NCI-H2081 (cell line): ENCODE measurements around the gene ZNF674.
"Not testable (repeated sequence)": the region's sequence is repeated elsewhere in the genome, so short reads cannot be mapped to it uniquely, and the experiment has no call there.

ENCODE experiments used
- DNase-seq, 2 experiments: peaks; one replicate each; lab custom pipeline; 2025; lab: John Stamatoyannopoulos, UW

Gene ZNF674

GRCh38 chrX:46569621-46570020, 24.4 kb upstream of the ZNF674 start:
- no peak for DNase-seq

- DNase-seq = no peak
Observed at GRCh38 chrX:46567388-46567787, 22.2 kb upstream of the ZNF674 start.

GRCh38 chrX:46561824-46562657, 16.8 kb upstream of the ZNF674 start:
- DNase-seq = no peak

DNA sequence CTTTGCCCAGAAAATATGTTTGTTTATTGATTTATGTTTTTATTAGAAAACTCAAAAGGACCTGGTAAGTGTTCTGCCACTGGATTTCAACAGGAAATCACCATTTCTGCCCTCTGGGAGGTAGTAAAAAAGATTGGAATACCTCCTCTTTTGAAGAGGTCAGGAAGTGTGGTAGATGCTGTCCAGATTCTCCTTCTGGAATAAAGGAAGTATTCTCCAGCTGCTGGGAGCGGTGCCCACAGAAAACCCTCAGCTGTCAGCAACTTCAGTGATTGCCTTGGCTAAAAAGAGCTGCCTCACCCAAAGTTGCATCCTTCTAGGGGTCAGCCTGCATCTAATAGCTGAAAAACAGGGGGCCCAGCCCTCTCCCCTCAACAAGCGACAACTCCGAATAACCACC, 13.8 kb upstream of the ZNF674 start:
- no peak for DNase-seq

DNA sequence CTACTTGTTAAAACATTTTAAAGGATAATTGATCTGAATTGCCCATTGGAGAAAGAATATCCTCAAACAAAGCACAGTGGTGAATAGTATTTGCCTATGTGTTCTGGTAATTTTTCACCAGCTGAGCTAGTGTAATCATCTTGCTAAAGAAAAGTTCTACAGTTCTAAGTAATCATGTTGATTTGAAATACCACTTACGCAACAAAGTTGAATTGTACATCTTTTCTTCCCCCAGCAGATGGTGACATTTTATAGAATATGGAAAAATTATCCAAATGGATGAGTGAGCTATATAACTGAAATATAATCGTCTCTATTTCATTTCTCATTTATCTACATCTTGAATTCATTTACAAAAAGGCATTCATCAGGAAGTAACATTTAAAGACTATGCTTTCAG, 9.7 kb upstream of the ZNF674 start:
- DNase-seq = no peak

DNA sequence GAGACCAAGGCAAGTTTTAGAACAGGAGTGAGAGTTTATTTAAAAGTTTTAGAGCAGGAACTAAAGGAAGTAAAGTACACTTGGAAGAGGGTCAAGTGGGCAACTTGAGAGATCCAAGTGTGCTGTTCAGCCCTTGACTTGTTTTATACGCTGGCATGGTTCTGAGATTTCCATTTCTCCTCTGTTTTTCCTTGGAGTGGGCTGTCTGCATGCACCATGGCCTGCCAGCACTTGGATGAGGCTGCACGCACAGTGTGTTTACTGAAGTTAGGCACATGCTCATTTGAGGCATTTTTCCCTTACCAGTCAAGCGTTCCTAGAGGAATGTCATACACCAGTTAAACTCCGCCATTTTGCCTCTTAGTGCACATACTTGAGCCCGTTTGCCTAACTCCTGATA, 8.7 kb upstream of the ZNF674 start:
- DNase-seq = no peak

DNA sequence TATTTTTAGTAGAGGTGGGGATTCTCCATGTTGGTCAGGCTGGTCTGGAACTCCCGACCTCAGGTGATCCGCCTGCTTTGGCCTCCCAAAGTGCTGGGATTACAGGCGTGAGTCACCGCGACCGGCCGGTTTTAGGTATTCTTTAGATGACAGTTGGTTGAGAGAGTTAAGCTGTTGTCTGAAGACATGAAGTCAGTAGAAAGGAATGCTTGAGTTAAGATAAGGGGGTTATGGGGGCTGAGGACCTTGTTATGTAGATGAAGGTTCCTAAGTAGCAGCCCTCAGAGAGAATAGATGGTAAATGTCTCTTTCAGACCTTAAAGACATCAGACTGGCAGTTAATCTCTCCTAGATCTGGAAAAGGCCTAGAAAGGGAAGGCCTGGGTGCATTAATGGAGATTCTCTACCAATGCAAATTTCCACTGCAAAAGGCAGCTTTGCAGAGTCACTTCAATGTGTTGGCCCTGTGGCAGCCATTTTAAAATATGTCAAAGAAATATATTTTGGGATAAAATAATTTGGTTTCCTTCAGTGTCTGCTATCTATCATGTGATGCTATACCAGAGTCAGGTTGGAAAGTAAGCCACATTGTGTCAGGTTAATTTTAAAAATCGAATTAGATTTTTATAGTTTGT, 6.4 kb upstream of the ZNF674 start:
- DNase-seq = no peak

GRCh38 chrX:46549914-46550313, 4.7 kb upstream of the ZNF674 start:
- no peak for DNase-seq

DNA sequence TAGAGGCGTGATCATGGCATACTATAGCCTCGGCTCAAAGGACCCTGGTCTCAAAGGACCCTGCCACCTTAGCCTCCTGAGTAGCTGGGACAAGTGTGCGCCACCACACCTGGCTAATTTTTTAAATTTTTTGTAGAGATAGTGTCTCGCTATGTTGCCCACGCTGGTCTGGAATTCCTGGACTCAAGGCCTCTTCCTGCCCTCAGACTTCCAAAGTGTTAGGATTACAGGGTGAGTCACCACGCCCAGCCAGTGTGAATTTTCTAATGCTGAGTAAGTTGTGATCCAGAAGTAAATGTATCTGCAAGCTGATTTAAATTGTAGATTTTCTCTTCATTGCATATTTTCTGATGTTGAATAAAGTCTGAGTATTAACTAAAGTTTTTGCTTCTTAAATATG, 2.6 kb upstream of the ZNF674 start:
- no peak for DNase-seq

- DNase-seq = not testable (repeated sequence)
Observed at GRCh38 chrX:46544527-46544926, 694 bp downstream of the ZNF674 start.

DNA sequence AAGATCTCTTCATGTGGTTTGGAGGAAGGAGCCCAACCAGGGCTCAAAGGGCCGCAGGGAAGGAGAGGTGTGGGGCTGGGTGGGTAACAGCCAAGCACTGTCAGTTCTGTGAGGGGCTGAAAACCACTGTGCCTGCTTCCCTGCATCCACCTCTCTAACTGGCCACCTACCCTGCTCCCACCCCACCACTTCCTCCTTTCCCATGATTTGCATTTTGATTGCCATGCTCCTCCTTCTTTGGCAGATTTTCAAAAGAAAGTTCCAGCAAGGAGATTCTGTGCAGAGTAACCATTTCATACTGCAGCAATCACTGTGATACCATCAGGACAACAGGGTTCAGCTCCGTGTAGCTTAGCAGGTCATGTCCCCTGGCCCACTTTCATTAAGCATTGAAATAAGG, 1.8 kb downstream of the ZNF674 start:
- no peak for DNase-seq

- DNase-seq = no peak
Observed at GRCh38 chrX:46531442-46531841, 13.8 kb downstream of the ZNF674 start.

DNA sequence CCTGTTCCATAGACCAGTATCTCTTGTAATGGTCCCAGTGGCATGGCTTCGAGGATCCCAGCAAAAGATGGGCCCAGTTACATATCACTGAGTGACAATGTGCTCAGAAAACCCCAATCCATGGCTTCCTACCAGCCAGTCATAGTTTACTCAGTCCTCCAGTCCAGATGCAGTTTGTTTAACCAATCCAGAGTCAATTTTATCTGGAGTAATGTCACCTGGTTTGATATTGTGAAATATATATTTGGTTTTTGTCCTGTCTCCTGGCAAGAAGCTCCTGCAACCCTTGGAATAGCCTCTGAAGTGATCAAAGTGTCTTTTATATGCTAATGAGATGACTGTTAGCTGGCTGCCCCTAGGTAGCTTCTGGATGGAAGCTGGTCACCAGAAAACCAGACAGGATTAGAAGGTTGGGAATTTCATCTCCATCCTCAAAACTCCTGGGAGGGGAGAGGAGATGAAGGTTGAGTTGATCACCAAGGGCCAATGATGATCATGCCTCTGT, 14.8 kb downstream of the ZNF674 start:
- DNase-seq = not testable (repeated sequence)

- DNase-seq = not testable (repeated sequence)
Observed at GRCh38 chrX:46529740-46530403, 15.3 kb downstream of the ZNF674 start.

- DNase-seq = not testable (repeated sequence)
Observed at GRCh38 chrX:46528640-46529039, 16.6 kb downstream of the ZNF674 start.

GRCh38 chrX:46506076-46506475, 39.1 kb downstream of the ZNF674 start:
- DNase-seq = no peak

DNA sequence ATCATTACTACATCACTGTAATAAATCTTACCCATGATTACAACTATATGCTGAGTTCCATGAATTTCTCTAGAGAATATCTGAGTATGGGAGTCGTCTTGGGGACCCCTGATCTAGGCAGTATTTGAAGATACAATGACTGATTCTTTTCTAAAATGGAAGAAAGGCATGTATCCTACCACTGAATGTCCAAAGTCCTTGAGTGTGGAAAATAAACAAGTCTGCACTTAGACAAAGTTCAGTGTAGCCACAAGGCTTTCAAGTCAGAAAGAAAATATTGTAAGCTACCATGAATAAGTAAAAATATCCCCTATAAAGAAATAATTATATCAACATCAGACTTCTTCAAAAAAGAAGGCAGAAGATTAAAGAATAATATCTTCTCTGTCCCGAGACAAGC, 42.4 kb downstream of the ZNF674 start:
- DNase-seq = no peak

DNA sequence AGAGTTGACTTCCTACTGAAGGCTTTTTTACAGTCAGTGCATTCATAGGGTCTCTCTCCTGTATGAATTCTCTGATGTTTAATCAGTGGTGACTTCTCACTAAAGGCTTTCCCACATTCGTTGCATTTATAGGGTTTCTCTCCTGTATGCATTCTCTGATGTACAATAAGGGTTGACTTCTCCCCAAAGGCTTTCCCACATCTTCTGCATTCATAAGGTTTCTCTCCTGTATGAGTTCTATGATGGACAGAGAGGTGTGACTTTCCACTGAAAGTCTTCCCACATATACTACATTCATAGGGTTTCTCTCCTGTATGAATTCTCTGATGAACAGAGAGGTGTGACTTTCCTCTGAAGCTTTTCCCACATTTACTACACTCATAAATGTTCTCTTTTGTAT, 45.2 kb downstream of the ZNF674 start:
- no peak for DNase-seq

DNA sequence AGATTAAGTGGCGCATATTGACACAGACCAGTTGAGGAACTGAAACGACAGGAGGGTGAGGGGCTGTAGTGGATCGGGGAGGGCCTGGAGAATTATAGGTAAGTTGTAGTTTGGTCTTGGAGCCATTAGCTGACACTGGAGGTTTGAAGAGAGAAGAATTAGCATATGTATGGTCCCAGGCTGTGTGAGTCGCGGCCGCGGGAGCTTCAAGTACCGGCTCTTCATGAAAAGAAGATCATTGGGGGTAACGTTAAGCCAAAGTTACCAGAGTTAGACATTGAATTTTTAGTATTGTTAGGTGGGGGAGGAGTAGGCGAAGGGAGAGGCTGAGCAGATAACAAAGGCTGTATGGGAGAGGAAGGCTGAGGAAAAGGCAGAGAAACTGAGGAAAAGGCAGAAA, 56.5 kb downstream of the ZNF674 start:
- no peak for DNase-seq

DNA sequence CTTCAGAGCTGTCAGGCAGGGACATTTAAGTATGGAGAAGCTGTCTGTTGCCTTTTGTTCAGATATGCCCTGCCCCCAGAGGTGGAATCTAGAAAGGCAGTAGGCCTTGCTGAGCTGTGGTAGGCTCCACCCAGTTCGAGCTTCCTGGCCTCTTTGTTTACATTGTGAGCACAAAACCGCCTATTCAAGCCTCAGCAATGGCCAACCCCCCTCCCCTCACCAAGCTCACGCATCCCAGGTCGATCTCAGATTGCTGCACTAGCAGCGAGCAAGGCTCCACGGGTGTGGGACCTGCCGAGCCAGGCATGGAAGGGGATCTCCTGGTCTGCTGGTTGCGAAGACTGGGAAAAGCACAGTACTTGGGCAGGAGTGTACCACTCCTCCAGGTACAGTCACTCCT, 59.3 kb downstream of the ZNF674 start:
- no peak for DNase-seq

DNA sequence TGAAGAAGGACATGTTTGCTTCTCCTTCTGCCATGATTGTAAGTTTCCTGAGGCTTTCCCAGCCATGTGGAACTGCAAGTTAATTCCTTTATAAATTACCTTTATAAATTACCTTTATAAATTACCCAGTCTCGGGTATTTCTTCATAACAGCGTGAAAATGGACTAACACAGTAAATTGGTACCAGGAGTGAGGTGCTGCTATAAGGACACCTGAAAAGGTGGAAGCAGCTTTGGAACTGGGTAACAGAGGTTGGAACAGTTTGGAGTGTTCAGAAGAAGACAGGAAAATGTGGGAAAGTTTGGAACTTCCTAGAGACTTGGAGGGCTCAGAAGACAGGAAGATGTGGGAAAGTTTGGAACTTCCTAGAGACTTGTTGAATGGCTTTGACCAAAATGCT, 66.6 kb downstream of the ZNF674 start:
- DNase-seq = not testable (repeated sequence)

- DNase-seq = no peak
Observed at GRCh38 chrX:46477435-46477834, 67.8 kb downstream of the ZNF674 start.

- DNase-seq = no peak
Observed at GRCh38 chrX:46465203-46465602, 80.0 kb downstream of the ZNF674 start.
